ENCODE data around the gene KDM5B.

KDM5B gene

DNA sequence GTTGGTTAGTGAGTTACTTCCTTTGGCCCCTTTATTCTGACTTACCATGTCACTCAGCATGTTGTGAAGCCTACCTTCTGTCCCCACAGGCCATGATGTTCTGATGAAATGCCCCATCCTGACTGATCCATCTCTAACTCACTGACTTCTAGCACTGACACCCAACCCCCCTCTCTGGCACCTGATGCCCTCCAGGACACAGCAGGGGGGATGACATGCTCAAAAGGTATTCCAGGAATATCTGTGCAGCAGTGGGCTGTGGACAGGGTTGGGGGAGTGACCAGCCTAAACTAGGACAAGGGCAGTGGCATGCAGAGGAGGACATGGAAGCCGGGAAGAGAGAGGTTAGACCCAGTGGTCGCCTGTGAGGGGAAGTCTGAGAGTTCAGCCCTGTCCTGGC, 123.5 kb downstream of the KDM5B start:
- Histone ChIP-seq H3K27me3 (peaks cover 0 to 67% (median 0%) of the 10 kb centered on the region in 11 experiments; a peak in 5 of 22 replicates), H3K9me3 (replicated peaks in 1 of 11) (no peaks in the 10 kb centered on the region), H3K9ac (no peak overlapping the region)

GRCh38 chr1:202683029-202683428, 125.2 kb downstream of the KDM5B start:
- peaks cover 0 to 2% (median 0%) of the 10 kb centered on the region in 11 experiments; a peak in 3 of 22 replicates for H3K9me3 ChIP-seq (replicated peaks in 1 of 11)
- H3K9ac ChIP-seq, result no peak overlapping the region
- no peak for TF ChIP-seq Cebpa-rat (IDR thresholded peaks at IDR 0.05)
- H3K4me1 ChIP-seq, result no peaks in the 10 kb centered on the region
- no peak overlapping the region for H3K4me3 ChIP-seq
- peaks cover 0 to 29% (median 0%) of the 10 kb centered on the region in 11 experiments; a peak in 5 of 22 replicates for H4K20me1 ChIP-seq
- no peaks in the 10 kb centered on the region for H3K36me3 ChIP-seq
- no peak overlapping the region for H3K27ac ChIP-seq
- H3K27me3 ChIP-seq, result peaks cover 0 to 64% (median 0%) of the 10 kb centered on the region in 11 experiments; a peak in 5 of 22 replicates
- no peak overlapping the region for H3K4me2 ChIP-seq

More for the DNA sequence above, 123.5 kb downstream of the KDM5B start:
- Histone ChIP-seq H3K4me3 (no peak overlapping the region), H3K4me2 (no peak overlapping the region), H3K4me1 (no peaks in the 10 kb centered on the region), H4K20me1 (peaks cover 0 to 46% (median 0%) of the 10 kb centered on the region in 11 experiments; a peak in 5 of 22 replicates), H3K27ac (no peak overlapping the region), H3K36me3 (no peaks in the 10 kb centered on the region)
- no peak for TF ChIP-seq Cebpa-rat (IDR thresholded peaks at IDR 0.05)

GRCh38 chr1:202682477-202682876, 125.7 kb downstream of the KDM5B start:
- TF ChIP-seq Cebpa-rat (IDR thresholded peaks at IDR 0.05), result no peak
- Histone ChIP-seq H3K4me2 (no peak overlapping the region), H4K20me1 (peaks cover 0 to 25% (median 0%) of the 10 kb centered on the region in 11 experiments; a peak in 5 of 22 replicates), H3K27me3 (peaks cover 0 to 60% (median 0%) of the 10 kb centered on the region in 11 experiments; a peak in 5 of 22 replicates), H3K36me3 (no peaks in the 10 kb centered on the region), H3K4me3 (no peak overlapping the region), H3K9ac (no peak overlapping the region), H3K4me1 (no peaks in the 10 kb centered on the region), H3K9me3 (replicated peaks in 1 of 11) (peaks cover 2 to 7% (median 5%) of the 10 kb centered on the region in 11 experiments; a peak in 19 of 22 replicates), H3K27ac (no peak overlapping the region)

DNA sequence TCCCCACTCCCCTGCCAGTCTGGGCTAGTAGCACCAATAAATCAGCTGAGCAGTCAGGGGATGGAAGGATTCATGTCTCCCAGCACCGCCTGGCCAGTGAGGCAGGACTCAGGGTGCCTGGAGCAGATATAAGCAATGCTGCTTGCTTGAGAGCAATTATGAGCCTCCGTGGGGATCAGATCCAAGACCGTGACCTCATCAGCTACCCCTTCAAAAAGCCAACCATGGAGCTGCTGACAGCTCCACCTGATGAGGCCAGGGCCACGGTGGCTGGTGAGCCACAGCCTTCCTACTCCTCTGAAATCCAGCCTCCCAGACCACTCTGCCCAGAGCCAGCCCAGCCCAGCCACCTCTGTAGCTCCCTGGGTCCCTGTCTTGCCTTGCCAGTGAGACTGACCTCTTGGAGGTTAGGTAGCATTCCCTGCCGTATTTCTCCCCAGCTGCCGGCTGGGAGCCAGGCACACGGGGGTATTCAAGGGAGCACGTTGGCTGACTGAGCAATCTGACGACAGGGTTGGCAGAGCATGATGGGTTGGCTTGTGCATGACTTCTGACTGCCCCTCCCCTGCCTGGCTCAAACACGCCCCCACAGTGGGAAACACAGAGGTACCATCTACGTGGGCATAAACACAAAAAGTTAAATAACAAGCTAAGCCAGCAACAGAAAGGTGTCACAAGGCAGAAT, 126.3 kb downstream of the KDM5B start:
- H3K4me2 ChIP-seq, result no peak overlapping the region
- H3K27ac ChIP-seq, result no peak overlapping the region
- H3K36me3 ChIP-seq, result no peaks in the 10 kb centered on the region
- no peak overlapping the region for H3K4me3 ChIP-seq
- H3K9ac ChIP-seq, result no peak overlapping the region
- H3K4me1 ChIP-seq, result no peaks in the 10 kb centered on the region
- peaks cover 0 to 60% (median 0%) of the 10 kb centered on the region in 11 experiments; a peak in 5 of 22 replicates for H3K27me3 ChIP-seq
- H4K20me1 ChIP-seq, result peaks cover 0 to 20% (median 0%) of the 10 kb centered on the region in 11 experiments; a peak in 5 of 22 replicates
- peaks cover 8 to 13% (median 11%) of the 10 kb centered on the region in 11 experiments; a peak in 20 of 22 replicates for H3K9me3 ChIP-seq (replicated peaks in 1 of 11)
- TF ChIP-seq Cebpa-rat (IDR thresholded peaks at IDR 0.05), result no peak

DNA sequence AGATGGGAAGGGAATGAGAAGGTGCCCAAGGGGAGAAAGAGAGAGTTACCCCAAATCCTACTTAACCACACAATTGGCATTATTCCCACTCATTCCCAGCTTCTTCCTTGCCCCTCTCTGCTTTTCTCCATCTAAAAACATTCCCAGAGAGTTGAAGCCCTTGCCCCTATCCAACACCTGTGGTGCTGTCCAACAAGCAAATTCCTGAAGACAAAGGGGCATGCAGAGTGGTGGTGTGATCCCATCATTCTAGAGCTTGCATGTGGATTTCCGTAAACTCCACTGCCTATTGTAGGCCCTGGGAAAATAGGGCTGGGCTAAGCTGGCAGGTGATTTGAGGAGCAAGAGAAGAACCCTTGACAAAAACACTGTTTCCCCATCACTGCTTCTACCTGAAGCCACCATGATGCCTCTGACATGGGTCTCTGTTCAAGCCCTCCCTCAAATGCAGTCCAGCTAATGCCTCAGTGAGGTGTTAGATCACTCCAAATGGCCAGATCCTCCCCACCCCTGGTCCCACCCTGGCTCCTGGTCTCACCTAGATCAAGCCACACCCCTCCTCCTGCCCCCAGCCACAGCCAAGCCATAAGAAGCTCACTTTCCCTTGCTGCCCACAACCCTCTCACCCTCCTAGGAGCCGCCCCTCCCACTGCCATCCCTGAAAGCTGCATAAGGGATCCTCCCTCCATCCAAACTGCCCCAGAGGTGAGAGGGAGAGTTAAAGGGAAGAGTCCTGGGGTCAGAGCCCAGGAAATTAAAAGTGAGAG, 127.5 kb downstream of the KDM5B start:
- Histone ChIP-seq H3K4me3 (no peak overlapping the region), H3K4me1 (no peaks in the 10 kb centered on the region), H3K27me3 (peaks cover 0 to 56% (median 0%) of the 10 kb centered on the region in 11 experiments; a peak in 4 of 22 replicates), H3K27ac (no peak overlapping the region), H3K36me3 (no peaks in the 10 kb centered on the region), H3K4me2 (no peak overlapping the region), H4K20me1 (peaks cover 0 to 9% (median 0%) of the 10 kb centered on the region in 11 experiments; a peak in 4 of 22 replicates), H3K9ac (no peak overlapping the region), H3K9me3 (replicated peaks in 1 of 11) (peaks cover 8 to 18% (median 13%) of the 10 kb centered on the region in 11 experiments; a peak in 20 of 22 replicates)
- no peak for TF ChIP-seq Cebpa-rat (IDR thresholded peaks at IDR 0.05)

GRCh38 chr1:202679406-202680177, 128.6 kb downstream of the KDM5B start:
- Histone ChIP-seq H3K36me3 (no peaks in the 10 kb centered on the region), H3K4me3 (no peak overlapping the region), H3K4me1 (no peaks in the 10 kb centered on the region), H3K9ac (no peak overlapping the region), H3K27me3 (peaks cover 0 to 44% (median 0%) of the 10 kb centered on the region in 11 experiments; a peak in 3 of 22 replicates), H3K9me3 (replicated peaks in 1 of 11) (peaks cover 8 to 18% (median 13%) of the 10 kb centered on the region in 11 experiments; a peak in 20 of 22 replicates), H3K27ac (no peak overlapping the region), H4K20me1 (peaks cover 0 to 4% (median 0%) of the 10 kb centered on the region in 11 experiments; a peak in 1 of 22 replicates), H3K4me2 (no peak overlapping the region)
- TF ChIP-seq Cebpa-rat (IDR thresholded peaks at IDR 0.05), result no peak

DNA sequence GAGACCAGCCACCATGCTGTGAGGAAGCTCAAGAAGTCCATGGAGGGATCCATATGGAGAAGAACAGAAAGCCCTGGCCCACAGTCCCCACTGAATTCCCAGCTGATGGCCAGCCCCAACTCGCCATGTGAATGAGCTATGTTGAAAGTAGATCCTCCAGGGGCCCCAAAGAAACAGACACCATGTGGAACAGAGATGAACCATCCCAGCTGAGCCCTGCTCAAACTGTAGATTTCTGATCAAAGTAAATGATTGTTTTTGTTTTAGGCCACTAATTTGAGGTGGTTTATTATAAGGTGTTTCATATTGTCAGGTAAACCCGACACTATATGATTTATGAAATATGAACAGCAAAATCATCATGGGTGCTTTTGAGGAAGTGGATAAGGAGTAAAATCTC, 130.8 kb downstream of the KDM5B start:
- Histone ChIP-seq H3K27me3 (peaks cover 0 to 37% (median 0%) of the 10 kb centered on the region in 11 experiments; a peak in 3 of 22 replicates), H3K36me3 (no peaks in the 10 kb centered on the region), H3K9me3 (replicated peaks in 1 of 11) (peaks cover 8 to 18% (median 13%) of the 10 kb centered on the region in 11 experiments; a peak in 20 of 22 replicates), H3K27ac (no peak overlapping the region), H3K9ac (no peak overlapping the region), H3K4me1 (no peaks in the 10 kb centered on the region), H3K4me3 (no peak overlapping the region), H4K20me1 (peaks cover 0 to 4% (median 0%) of the 10 kb centered on the region in 11 experiments; a peak in 1 of 22 replicates), H3K4me2 (no peak overlapping the region)
- TF ChIP-seq Cebpa-rat (IDR thresholded peaks at IDR 0.05), result no peak
